ENCODE measurements around the gene PLEKHM1. TPM values are rescaled to one million over a fixed set of nuclear protein-coding genes. Genes with fewer than 3 reads are reported as not detected.

Gene PLEKHM1
- total RNA-seq, 2 experiments from 2014 or later: 48.6 to 53.0 TPM

- Mint-ChIP-seq H3K9me3 (no peaks in the 10 kb centered on the region), H3K27me3 (peaks cover 4% of the 10 kb centered on the region), H3K4me1 (peaks cover 11% of the 10 kb centered on the region), H3K4me3 (no peak overlapping the region), H3K36me3 (ENCODE audit: low read depth) (peaks cover 16% of the 10 kb centered on the region), H3K27ac (no peak overlapping the region)
- ChIA-PET CTCF (interaction anchor here (1.2 to 3.4 kb wide), 6 partner anchors 8 to 258 kb away, joined by 3 to 10 read pairs (median 6); partner anchors contain the start of gene ACBD4), POLR2A (interaction anchor here (0.6 kb wide), 1 partner anchor 932 kb away, joined by 5 read pairs; no protein-coding TSS in a partner anchor)
- DNase-seq: no peak
Measured at GRCh38 chr17:45393411-45393810, 97.1 kb downstream of the PLEKHM1 start.

GRCh38 chr17:45391918-45392317 lies 98.6 kb downstream of the PLEKHM1 start:
- Mint-ChIP-seq H3K27me3 (peaks cover 7% of the 10 kb centered on the region), H3K36me3 (ENCODE audit: low read depth) (peaks cover 6% of the 10 kb centered on the region), H3K4me1 (peaks cover 15% of the 10 kb centered on the region), H3K9me3 (no peaks in the 10 kb centered on the region), H3K27ac (no peak overlapping the region), H3K4me3 (no peak overlapping the region)
- ChIA-PET CTCF (interaction anchor here (0.6 to 3.4 kb wide), 3 partner anchors 81 to 257 kb away, joined by 3 to 10 read pairs (median 7); partner anchors contain the start of gene ACBD4), POLR2A (no interaction called here)
- DNase-seq: no peak

GRCh38 chr17:45391291-45391690 lies 99.2 kb downstream of the PLEKHM1 start:
- H3K27ac Mint-ChIP-seq: no peak overlapping the region
- ChIA-PET CTCF (interaction anchor here (0.6 to 3.4 kb wide), 2 partner anchors 127 to 256 kb away, joined by 3 to 10 read pairs; partner anchors contain the start of gene ACBD4), POLR2A (interaction anchor here (0.5 kb wide), 1 partner anchor 1796 kb away, joined by 5 read pairs; no protein-coding TSS in a partner anchor)
- peaks cover 10% of the 10 kb centered on the region for H3K27me3 Mint-ChIP-seq
- no peak for DNase-seq
- H3K36me3 Mint-ChIP-seq (ENCODE audit: low read depth): peaks cover 4% of the 10 kb centered on the region
- peaks cover 15% of the 10 kb centered on the region for H3K4me1 Mint-ChIP-seq
- no peak overlapping the region for H3K4me3 Mint-ChIP-seq
- no peaks in the 10 kb centered on the region for H3K9me3 Mint-ChIP-seq

- ChIA-PET CTCF (interaction anchor here (0.5 to 6.6 kb wide), 6 partner anchors 40 to 254 kb away, joined by 3 to 55 read pairs (median 4); partner anchors contain the start of gene ACBD4), POLR2A (interaction anchor here (0.6 kb wide), 1 partner anchor 134 kb away, joined by 3 read pairs; no protein-coding TSS in a partner anchor)
- Mint-ChIP-seq H3K4me1 (peaks cover 19% of the 10 kb centered on the region), H3K27ac (no peak overlapping the region), H3K36me3 (ENCODE audit: low read depth) (no peaks in the 10 kb centered on the region), H3K9me3 (no peaks in the 10 kb centered on the region), H3K27me3 (peaks cover 10% of the 10 kb centered on the region), H3K4me3 (no peak overlapping the region)
- no peak for DNase-seq
Measured at GRCh38 chr17:45389354-45389753, 101.2 kb downstream of the PLEKHM1 start.

- Mint-ChIP-seq H3K9me3 (no peaks in the 10 kb centered on the region), H3K27me3 (peaks cover 10% of the 10 kb centered on the region), H3K4me1 (peaks cover 21% of the 10 kb centered on the region), H3K4me3 (no peak overlapping the region), H3K27ac (no peak overlapping the region), H3K36me3 (ENCODE audit: low read depth) (no peaks in the 10 kb centered on the region)
- ChIA-PET CTCF (interaction anchor here (1.0 to 6.6 kb wide), 5 partner anchors 105 to 253 kb away, joined by 3 to 55 read pairs (median 6); partner anchors contain the start of gene ACBD4), POLR2A (interaction anchor here (0.6 kb wide), 1 partner anchor 134 kb away, joined by 3 read pairs; no protein-coding TSS in a partner anchor)
- DNase-seq: no peak
Measured at GRCh38 chr17:45388604-45389325, 101.8 kb downstream of the PLEKHM1 start.

GRCh38 chr17:45387739-45388138 lies 102.8 kb downstream of the PLEKHM1 start:
- no peak for DNase-seq
- ChIA-PET CTCF (interaction anchor here (0.7 to 6.6 kb wide), 7 partner anchors 22 to 252 kb away, joined by 3 to 55 read pairs (median 3); partner anchors contain the start of gene ACBD4), POLR2A (no interaction called here)
- Mint-ChIP-seq H3K27ac (no peak overlapping the region), H3K4me1 (peaks cover 24% of the 10 kb centered on the region), H3K27me3 (peaks cover 14% of the 10 kb centered on the region), H3K36me3 (ENCODE audit: low read depth) (no peaks in the 10 kb centered on the region), H3K9me3 (no peaks in the 10 kb centered on the region), H3K4me3 (no peak overlapping the region)

- no peaks in the 10 kb centered on the region for H3K9me3 Mint-ChIP-seq
- H3K4me1 Mint-ChIP-seq: peaks cover 20% of the 10 kb centered on the region
- no peaks in the 10 kb centered on the region for H3K36me3 Mint-ChIP-seq (ENCODE audit: low read depth)
- H3K4me3 Mint-ChIP-seq: no peak overlapping the region
- no peak for DNase-seq
- no peak overlapping the region for H3K27ac Mint-ChIP-seq
- H3K27me3 Mint-ChIP-seq: peaks cover 14% of the 10 kb centered on the region
- POLR2A ChIA-PET: no interaction called here
- CTCF ChIA-PET: interaction anchor here (0.7 to 6.6 kb wide), 27 partner anchors 8 to 251 kb away, joined by 3 to 55 read pairs (median 5); partner anchors contain the start of genes ACBD4, FMNL1 and MAP3K14
Measured at GRCh38 chr17:45386178-45386577, 104.3 kb downstream of the PLEKHM1 start.

Other genes with a start within 250 kb of the PLEKHM1 start
- gene SPATA32, start 228.6 kb downstream of the PLEKHM1 start, total RNA-seq: under 1 TPM; 0.27 to 0.67 TPM
- gene MAP3K14, start 173.7 kb downstream of the PLEKHM1 start, total RNA-seq: 10 to 100 TPM; 25.8 to 26.0 TPM
- 10 to 100 TPM; 85.3 to 93.5 TPM for gene ARHGAP27, start 57.9 kb downstream of the PLEKHM1 start, total RNA-seq